DND-41 (cell line): ENCODE data around the gene NINJ1.

Experiments
- ATAC-seq: fragments of 200-7000 bp; cut with Tn5 transposase; 3 replicates; pipeline ENCODE4 v1.9.1; 2021; ENCODE audit warnings: low read depth; ENCODE audit not compliant: insufficient read depth
- DNase-seq: peaks from one replicate; pipeline ENCODE4 v3.0.0-alpha.2; 2020
- H2AFZ ChIP-seq: 2 replicates; pipeline ENCODE4 v1.6.0; 2012; ENCODE audit warnings: low read depth, low read length
- H3K27ac ChIP-seq: 2 replicates; pipeline ENCODE4 v1.5.1; 2012; ENCODE audit warnings: low read length, inconsistent platforms
- H3K27me3 ChIP-seq: fragments of 200-600 bp; sonication (generic); 2 replicates; pipeline ENCODE4 v1.6.0; 2012; ENCODE audit warnings: low read length, mild to moderate bottlenecking, inconsistent platforms; ENCODE audit not compliant: insufficient read depth, poor library complexity
- H3K36me3 ChIP-seq: 2 replicates; pipeline ENCODE4 v1.5.1; 2012; ENCODE audit warnings: low read length, inconsistent platforms; ENCODE audit not compliant: insufficient read depth
- H3K4me1 ChIP-seq: 2 replicates; pipeline ENCODE4 v1.5.1; 2012; ENCODE audit warnings: mild to moderate bottlenecking, low read length; ENCODE audit not compliant: insufficient read depth
- H3K4me2 ChIP-seq: 2 replicates; pipeline ENCODE4 v1.6.0; 2012; ENCODE audit warnings: mild to moderate bottlenecking, moderate library complexity, low read length, inconsistent platforms; ENCODE audit not compliant: insufficient read depth
- H3K4me3 ChIP-seq, 2 experiments: fragments of 200-600 bp in 1 of 2; shearing (Covaris generic) in 1 of 2; 2 replicates each; pipeline ENCODE4 v1.5.1; 2012 to 2016; ENCODE audit warnings: inconsistent platforms in 2 of 2, low read length in 2 of 2, mild to moderate bottlenecking in 2 of 2, low read depth in 1 of 2, moderate library complexity in 1 of 2
- H3K79me2 ChIP-seq: 2 replicates; pipeline ENCODE4 v1.6.0; 2012; ENCODE audit warnings: low read length, inconsistent platforms; ENCODE audit not compliant: insufficient read depth
- H3K9ac ChIP-seq: 2 replicates; pipeline ENCODE4 v1.6.0; 2012; ENCODE audit warnings: low read depth, mild to moderate bottlenecking, inconsistent platforms, low read length, moderate library complexity
- H3K9me3 ChIP-seq: 2 replicates; pipeline ENCODE4 v1.5.1; 2012; ENCODE audit warnings: low read length, moderate library complexity, mild to moderate bottlenecking, inconsistent platforms; ENCODE audit not compliant: insufficient read depth, severe bottlenecking
- H4K20me1 ChIP-seq: 2 replicates; pipeline ENCODE4 v1.6.0; 2012; ENCODE audit warnings: low read length; ENCODE audit not compliant: insufficient read depth
- CTCF ChIP-seq: IDR thresholded peaks from 2 replicates; pipeline ENCODE4 v1.5.1; 2012; ENCODE audit warnings: borderline replicate concordance, low read length, moderate library complexity, mild to moderate bottlenecking; ENCODE audit not compliant: poor library complexity, severe bottlenecking; ENCODE audit errors: extremely low read depth
- EZH2 ChIP-seq: IDR thresholded peaks from 3 replicates; pipeline ENCODE4 v1.6.1; 2012; ENCODE audit warnings: borderline replicate concordance, low read depth, mild to moderate bottlenecking, moderate library complexity, low read length, inconsistent platforms; ENCODE audit not compliant: severe bottlenecking

The NINJ1 gene

GRCh38 chr9:93130861-93131481 is 3.1 kb downstream of the NINJ1 start:
- peaks cover 10% of the 10 kb centered on the region; the same call in 1 of the 2 replicates for H3K79me2 ChIP-seq
- no peak for DNase-seq
- H3K4me1 ChIP-seq, result peaks cover 30% of the 10 kb centered on the region
- TF ChIP-seq EZH2, result no peak
- no peak overlapping the region for H2AFZ ChIP-seq
- H3K9ac ChIP-seq, result no peak overlapping the region
- H3K27me3 ChIP-seq, result no peaks in the 10 kb centered on the region
- no peaks in the 10 kb centered on the region for H3K36me3 ChIP-seq
- peaks cover 22% of the 10 kb centered on the region for H4K20me1 ChIP-seq
- H3K27ac ChIP-seq, result no peak overlapping the region
- no peak for ATAC-seq
- H3K4me2 ChIP-seq, result no peak overlapping the region
- no peaks in the 10 kb centered on the region for H3K9me3 ChIP-seq
- H3K4me3 ChIP-seq, result no peak overlapping the region

GRCh38 chr9:93129691-93130500 is 4.2 kb downstream of the NINJ1 start:
- H3K27ac ChIP-seq, result no peak overlapping the region

GRCh38 chr9:93129286-93129685 is 4.8 kb downstream of the NINJ1 start:
- Histone ChIP-seq H3K4me2 (no peak overlapping the region), H4K20me1 (peaks cover 22% of the 10 kb centered on the region), H3K4me3 (no peak overlapping the region), H3K79me2 (peaks cover 10% of the 10 kb centered on the region; the same call in 1 of the 2 replicates), H3K27ac (no peak overlapping the region), H3K9ac (no peak overlapping the region), H3K27me3 (no peaks in the 10 kb centered on the region), H2AFZ (no peak overlapping the region), H3K36me3 (peaks cover 3% of the 10 kb centered on the region; the same call in 1 of the 2 replicates), H3K4me1 (peaks cover 21% of the 10 kb centered on the region), H3K9me3 (no peaks in the 10 kb centered on the region)
- ATAC-seq (no peak), DNase-seq (no peak)
- TF ChIP-seq CTCF (no peak), EZH2 (no peak)

More at GRCh38 chr9:93129691-93130500, 4.2 kb downstream of the NINJ1 start:
- H3K4me1 ChIP-seq, result peaks cover 27% of the 10 kb centered on the region
- H3K79me2 ChIP-seq, result peaks cover 10% of the 10 kb centered on the region; the same call in 1 of the 2 replicates
- no peak overlapping the region for H3K4me3 ChIP-seq
- TF ChIP-seq EZH2 (no peak), CTCF (no peak)
- H3K9ac ChIP-seq, result no peak overlapping the region
- DNase-seq (no peak), ATAC-seq (no peak)
- no peaks in the 10 kb centered on the region for H3K27me3 ChIP-seq
- no peak overlapping the region for H3K4me2 ChIP-seq
- no peak overlapping the region for H2AFZ ChIP-seq
- H3K9me3 ChIP-seq, result no peaks in the 10 kb centered on the region
- peaks cover 22% of the 10 kb centered on the region for H4K20me1 ChIP-seq
- no peaks in the 10 kb centered on the region for H3K36me3 ChIP-seq

GRCh38 chr9:93128715-93129224 is 5.3 kb downstream of the NINJ1 start:
- DNase-seq (no peak), ATAC-seq (no peak)
- H4K20me1 ChIP-seq, result peaks cover 22% of the 10 kb centered on the region
- peaks cover 3% of the 10 kb centered on the region; the same call in 1 of the 2 replicates for H3K36me3 ChIP-seq
- no peak overlapping the region for H3K9ac ChIP-seq
- peaks cover 10% of the 10 kb centered on the region; the same call in 1 of the 2 replicates for H3K79me2 ChIP-seq
- H3K27me3 ChIP-seq, result no peaks in the 10 kb centered on the region
- no peak overlapping the region for H3K4me3 ChIP-seq
- H3K9me3 ChIP-seq, result no peaks in the 10 kb centered on the region
- peaks cover 20% of the 10 kb centered on the region for H3K4me1 ChIP-seq
- H3K27ac ChIP-seq, result no peak overlapping the region; the same call in 1 of the 2 replicates
- H3K4me2 ChIP-seq, result no peak overlapping the region
- TF ChIP-seq EZH2 (no peak), CTCF (no peak)
- H2AFZ ChIP-seq, result no peak overlapping the region
